Measurements from ENCODE around the gene OR51I2.

OR51I2 gene

GRCh38 chr11:5504403-5504921, 55.3 kb downstream of the OR51I2 start:
- no peak overlapping the region for H3K4me3 ChIP-seq
- H3K27ac ChIP-seq: no peak overlapping the region

GRCh38 chr11:5505363-5506048, 56.4 kb downstream of the OR51I2 start:
- Histone ChIP-seq H3K27ac (no peak overlapping the region), H3K4me3 (no peak overlapping the region)
